ENCODE results near the gene PRTN3.

DNA sequence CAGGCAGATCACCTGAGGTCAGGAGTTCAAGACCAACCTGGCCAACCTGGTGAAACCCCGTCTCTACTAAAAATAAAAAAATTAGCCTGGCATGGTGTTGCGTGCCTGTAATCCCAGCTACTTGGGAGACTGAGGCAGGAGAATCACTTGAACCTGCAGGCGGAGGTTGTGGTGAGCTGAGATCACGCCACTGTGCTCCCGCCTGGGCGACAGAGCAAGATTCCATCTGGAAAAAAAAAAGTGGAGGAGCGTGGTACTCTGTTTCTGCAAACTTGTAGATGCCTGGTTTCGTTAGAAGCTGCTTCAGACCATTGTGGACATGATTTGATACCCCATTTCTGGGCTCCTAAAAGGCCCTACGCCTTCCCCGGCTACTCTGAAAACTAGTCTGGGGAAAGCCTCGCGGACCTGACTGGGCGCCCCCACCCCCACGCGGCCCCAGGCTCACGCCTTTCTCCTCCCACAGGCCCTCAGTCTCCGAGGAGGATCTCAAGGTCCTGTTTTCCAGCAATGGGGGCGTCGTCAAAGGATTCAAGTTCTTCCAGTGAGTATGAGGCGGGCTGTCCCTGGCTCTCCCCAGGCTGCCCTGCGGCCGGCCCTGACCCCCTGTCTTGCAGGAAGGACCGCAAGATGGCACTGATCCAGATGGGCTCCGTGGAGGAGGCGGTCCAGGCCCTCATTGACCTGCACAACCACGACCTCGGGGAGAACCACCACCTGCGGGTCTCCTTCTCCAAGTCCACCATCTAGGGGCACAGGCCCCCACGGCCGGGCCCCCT, 30.5 kb upstream of the PRTN3 start:
- no peak for TF ChIP-seq CTCF (IDR thresholded peaks at IDR 0.05)
- TF ChIP-seq POLR2AphosphoS5 (IDR thresholded peaks at IDR 0.05) = no peak
- TF ChIP-seq POLR2A (IDR thresholded peaks at IDR 0.05) = no peak

Measured in upper lobe of left lung (tissue), 4 donors.